ENCODE data around the gene BCL7B.
"Not testable (repeated sequence)": the region's sequence is repeated elsewhere in the genome, so short reads cannot be mapped to it uniquely, and the experiment has no call there.

Gene BCL7B

DNA sequence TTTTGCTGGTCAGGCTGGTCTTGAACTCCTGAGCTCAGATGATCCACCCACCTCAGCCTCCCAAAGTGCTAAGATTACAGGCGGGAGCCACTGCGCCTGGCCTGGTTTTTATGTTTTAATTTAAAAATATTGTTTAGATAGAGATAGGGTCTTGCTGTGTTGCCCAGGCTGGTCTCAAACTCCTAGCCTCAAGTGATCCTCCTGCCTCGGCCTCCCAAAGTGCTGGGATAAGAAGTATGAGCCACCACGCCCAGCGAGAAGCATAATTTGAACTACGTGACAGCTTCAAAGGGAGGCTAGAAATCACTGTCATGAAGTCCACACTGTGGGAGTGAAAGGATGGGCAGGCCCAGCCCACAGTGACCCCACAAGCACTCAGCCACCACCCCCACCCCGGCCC is 21.6 kb downstream of the BCL7B start:
- DNase-seq (ENCODE audit: low spot score), result not testable (repeated sequence)

DNA sequence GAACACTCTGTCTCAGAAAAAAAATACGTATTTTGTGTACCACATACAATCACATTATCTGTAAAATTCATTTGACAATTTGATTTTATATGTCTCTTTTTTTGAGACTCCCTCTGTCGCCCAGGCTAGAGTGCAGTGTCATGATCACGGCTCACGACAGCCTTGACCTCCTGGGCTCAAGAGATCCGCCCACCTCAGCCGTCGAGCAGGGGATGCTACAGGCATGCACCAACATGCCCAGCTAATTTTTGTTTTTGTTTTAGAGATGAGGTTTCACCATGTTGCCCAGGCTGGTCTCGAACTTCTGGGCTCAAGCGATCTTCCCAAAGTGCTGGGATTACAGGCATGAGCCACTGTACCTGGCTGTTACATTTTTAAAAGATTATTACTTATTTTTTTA is 23.7 kb downstream of the BCL7B start:
- DNase-seq (ENCODE audit: low spot score), result no peak

DNA sequence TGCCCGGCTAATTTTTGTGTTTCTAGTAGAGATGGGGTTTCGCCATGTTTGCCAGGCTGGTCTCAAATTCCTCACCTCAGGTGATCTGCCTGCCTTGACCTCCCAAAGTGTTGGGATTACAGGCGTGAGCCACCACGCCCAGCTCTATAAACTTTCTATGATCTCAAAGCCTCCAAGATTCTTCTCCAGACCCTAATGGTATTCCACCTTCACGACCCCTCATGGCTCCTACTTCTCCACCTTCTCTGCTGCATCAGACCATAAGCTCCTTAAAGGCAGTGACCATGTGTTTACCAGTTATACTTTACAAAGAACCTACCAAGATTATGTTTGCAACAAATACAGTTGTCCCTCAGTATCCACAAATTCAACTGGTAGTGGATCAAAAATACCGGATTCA is 25.3 kb downstream of the BCL7B start:
- no peak for DNase-seq (ENCODE audit: low spot score)

DNA sequence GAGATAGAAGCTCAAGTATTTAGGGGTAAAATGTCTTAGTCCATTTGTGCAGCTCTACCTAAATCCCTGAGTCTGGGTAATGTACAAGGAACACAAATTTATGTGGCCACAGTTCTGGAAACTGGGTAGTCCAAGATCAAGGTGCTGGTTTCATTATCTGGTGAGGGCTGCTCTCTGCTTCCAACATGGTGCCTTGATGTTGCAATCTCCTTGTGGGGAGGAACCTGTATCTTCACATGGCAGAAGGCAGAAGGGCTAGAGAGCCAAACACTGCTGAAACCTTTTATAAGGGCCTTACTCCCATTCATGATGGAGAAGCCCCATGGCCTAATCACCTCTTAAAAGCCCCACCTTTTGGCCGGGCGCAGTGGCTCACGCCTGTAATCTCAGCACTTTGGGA is 26.7 kb downstream of the BCL7B start:
- DNase-seq (ENCODE audit: low spot score), result no peak

DNA sequence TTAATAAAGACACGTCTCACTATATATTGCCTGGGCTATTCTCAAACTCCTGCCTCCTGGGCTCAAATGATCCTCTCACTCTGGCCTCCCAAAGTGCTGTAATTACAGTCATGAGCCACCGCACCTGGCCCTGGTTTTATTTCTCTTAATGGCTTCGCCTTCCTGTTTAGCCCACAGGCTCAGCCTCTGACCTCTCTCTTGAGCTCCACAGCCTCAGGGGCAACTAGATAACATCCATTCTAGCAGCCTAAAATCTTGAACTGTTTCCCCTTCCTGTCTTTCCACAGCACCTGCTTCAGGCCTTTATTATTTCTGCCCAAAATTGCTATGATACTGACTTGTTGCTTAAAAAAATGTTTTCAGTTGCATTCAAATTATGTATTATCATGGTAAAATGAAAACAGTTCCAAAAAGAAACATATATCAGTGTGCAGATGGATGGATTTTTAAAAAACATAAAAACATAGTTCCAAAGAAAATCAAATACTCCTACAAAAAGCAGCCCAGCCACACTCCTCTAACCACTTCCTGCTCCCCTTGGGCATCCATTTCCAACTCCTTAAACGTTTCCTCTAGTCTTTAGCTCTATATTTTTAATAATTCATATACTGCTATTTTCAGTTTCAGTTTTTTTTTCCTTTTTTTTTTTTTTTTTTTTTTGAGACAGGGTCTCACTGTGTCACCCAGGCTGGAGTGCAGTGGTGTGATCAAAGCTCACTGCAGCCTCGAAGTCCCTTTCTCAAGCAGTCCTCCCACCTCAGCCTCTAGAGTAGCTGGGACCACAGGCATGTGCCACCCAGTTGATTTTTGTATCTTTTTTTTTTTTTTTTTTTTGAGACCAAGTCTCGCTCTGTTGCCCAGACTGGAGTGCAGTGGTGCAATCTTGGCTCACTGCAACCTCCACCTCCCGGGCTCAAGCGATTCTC is 30.3 kb downstream of the BCL7B start:
- DNase-seq (ENCODE audit: low spot score), result no peak

DNA sequence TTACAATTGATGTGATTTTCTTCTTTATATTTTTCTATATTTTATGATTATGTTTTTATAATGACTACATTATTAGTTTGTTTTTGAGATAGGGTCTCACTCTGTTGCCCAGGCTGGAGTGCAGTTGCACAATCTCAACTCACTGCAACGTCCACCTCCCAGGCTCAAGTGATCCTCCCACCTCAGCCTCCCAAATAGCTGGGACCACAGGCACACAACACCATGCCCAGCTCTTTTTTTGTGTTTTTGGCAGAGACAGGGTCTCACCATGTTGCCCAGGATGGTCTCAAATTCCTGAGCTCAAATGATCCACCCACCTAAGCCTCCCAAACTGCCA is 31.4 kb downstream of the BCL7B start:
- DNase-seq (ENCODE audit: low spot score), result not testable (repeated sequence)

DNA sequence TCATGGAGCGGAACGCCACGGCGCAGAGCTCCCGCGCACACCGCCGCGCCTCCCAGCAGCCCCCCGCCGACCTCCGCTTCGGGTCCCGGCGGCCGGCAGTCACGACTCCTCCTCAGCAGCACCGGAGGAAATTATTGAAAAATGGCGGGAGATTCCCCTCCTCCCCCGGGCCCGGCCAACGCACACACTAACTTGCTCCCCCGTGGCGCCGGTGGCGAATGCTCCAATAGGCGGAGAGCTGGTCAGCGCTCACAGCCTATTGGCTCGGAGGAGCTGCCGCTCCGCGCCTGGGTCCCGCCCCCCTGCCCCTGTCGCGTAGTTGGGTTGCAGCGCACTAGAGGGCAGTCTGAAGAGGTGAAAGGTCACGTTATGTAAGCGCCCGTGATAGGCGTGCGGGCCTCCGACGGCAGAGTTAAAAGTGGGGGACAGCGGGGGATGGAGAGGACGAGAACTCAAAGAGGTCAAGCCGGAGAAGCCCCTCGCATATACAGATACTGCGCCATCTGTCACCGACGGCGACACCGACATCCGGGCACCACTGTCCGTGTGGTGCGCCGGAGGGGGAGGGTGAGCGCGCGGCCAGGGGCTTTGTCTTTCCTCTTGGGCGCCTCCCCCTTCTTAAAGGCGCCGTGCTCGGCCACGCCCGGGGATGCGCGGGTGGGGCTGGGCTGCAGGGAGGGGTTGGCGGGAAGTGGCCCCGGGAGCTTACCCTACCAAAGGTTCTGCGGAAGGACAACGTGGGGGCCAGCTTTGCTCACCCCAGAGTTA is 35.2 kb downstream of the BCL7B start, which contains the start of gene BAZ1B:
Gene BAZ1B, minus strand, starts transcription at position 189 of the 768 bp plus-strand sequence. CDS start 360 bp downstream, outside the sequence.
- DNase-seq (ENCODE audit: low spot score), result peak; percentile 98

DNA sequence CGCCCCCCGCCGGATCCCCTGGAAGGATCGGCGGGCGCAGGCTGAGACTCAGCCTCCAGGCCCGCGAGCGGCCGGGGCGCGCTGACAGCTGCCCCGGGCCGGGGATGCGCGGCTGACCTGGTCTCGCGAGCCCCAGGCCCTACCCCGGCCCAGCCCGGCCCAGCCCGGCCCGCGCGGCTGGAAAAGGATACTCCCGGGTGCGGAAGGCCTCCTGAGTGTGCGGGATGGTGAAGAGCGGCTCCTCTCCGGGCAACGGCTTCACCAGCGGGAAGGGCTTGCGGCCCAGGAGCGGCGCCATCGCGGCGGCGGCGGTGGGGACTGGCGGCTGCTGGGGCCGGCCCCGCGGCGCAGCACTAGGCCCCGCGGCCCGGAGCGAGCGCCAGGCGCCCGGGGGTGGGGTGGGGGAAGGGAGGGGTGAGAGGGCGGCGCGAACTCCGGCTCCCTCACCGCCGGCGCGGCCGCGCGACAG is 35.8 kb downstream of the BCL7B start:
- peak; percentile 56 for DNase-seq (ENCODE audit: low spot score)

DNA sequence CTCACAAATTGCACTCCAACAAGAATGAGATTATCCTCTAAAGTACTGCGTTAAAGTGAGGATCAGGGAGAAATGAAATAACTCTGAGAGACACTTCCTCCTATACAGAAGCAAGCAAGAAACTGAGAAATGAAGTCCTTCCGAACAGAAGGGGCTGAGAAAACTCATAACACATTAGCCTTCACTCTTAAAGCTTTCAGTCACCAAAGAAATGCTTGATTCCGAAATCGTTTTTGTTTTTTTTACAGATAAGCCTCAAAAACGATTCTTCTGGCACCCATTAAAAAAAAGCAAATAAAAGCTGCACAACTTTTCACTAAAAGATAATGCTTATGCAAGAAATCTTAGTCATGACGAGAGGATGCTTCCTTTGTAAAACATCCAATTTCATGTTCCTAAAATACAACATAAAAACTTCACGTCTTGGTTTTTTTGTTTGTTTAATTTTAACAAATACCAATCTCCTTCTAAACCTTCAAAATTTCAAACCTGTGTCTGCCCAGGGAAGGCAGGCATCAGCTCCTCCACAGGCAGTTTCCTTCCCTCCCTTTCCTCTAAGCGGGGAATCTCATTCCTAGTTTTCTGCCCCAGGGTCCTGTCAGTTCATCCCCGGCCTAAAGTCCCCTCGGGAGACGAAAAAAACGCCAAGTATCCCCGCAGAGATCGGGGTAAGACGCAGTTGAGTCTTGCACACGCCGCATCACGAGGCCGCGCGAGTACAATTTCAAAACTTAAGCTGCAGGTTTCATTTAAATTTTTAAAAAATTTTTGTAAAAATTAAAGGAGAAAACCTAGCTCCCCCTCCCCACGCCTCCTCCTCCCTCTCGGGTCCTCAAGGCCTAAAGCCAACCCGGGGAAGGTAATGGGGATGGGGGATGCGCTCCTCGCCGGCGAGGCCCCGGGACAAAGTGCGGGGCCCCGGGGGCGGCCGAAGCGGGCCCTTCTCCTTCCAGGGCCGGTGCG is 36.5 kb downstream of the BCL7B start:
- peak; percentile 32 for DNase-seq (ENCODE audit: low spot score)

DNA sequence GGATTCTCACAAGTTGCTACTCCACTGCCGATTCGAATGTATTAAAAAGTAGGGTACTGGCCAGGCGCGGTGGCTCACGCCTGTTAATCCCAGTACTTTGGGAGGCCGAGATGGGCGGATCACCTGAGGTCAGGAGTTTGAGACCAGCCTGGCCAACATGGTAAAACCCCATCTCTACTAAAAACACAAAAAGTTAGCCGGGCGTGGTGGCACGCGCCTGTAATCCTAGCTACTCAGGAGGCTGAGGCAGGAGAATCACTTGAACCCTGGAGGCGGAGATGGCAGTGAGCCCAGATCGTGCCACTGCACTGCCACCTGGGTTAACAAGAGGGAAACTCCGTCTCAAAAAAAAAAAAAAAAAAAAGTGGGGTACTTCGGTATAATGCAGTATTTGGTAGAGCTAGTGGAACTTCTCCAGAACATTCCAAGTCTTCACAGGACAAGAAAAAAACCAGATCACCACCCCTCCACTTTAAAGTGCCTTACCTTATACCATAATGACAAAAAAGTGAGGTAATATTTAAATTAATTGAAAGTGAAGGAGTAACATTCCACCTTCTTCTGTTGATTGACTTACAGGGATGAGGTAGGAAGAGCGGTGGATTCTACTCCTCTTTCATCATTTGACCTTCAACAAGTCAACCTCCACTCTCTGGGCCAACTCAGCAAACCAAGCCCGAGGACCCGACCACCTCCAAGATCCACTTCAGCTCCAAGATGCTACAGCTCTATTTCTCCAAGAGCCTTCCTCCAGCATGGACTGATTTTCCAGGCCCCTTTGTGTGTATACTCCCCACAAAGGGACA is 37.4 kb downstream of the BCL7B start:
- DNase-seq (ENCODE audit: low spot score), result no peak

DNA sequence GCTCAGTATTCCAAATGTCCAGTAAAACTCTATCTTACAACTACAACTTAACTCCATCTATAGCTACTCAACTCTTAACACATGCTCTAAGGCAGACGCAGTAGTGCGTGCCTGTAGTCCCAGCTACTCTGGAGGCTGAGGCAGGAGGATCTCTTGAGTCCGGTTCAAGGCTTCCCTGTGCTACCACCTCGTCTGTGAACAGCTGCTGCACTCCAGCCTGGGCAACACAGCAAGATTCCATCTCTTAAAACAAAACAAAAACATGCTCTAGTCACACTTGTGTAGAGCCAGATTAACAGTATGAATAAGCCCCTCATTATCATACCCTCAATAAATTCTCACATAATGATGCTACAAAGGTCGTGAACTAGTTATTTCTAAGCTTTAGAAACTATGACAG is 39.0 kb downstream of the BCL7B start:
- no peak for DNase-seq (ENCODE audit: low spot score)

DNA sequence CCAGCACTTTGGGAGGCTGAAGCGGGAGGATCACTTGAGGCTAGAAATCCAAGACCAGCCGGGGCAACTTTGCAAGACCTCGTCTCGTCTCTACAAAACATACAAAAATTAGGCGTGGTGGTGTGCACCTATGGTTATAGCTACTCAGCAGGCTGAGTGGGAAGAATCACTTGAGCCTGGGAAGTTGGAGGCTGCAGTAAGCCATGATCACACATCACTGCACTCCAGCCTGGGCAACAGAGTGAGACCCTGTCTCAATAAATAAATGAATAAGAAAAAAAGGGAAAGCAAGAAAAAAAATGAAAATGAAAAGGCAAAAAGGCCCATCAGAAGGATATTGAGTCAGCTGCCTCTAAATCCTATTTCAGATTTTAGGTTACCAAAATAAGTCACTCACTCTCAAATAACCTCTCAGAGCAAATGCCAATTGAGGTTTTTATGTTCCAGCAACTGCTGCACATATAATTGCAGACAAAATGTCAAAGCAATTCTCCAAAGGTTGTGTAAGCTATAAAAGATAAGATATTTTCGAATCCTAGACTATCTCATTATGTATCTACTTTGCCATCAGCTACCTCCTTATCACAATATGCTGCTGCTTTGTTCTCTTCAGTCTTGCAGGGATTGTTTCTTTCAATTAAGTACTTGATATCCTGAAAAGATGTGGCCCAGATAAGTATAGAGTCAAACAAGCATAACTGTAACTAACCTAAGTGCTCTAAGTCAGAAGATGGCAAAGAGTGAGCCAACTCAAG is 40.1 kb downstream of the BCL7B start:
- no peak for DNase-seq (ENCODE audit: low spot score)

DNA sequence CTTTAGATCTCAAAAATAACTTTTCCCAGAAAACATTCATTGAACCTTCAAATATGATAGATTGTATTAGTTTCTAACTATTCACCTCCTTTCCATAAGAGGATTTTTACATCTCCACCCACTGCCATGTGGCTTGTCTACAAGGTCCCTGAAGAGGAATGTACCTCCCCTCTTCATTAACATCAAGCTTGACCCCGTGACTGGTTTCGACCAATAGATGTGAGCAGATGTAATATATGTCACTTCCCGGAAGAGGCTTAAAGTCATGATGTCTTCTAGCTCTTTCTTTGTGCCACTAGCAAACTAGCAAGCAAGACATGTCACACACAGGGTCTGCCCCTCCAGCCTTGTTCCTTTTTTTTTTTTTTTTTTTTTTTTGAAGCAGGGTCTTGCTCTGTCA is 42.3 kb downstream of the BCL7B start:
- DNase-seq (ENCODE audit: low spot score), result no peak

DNA sequence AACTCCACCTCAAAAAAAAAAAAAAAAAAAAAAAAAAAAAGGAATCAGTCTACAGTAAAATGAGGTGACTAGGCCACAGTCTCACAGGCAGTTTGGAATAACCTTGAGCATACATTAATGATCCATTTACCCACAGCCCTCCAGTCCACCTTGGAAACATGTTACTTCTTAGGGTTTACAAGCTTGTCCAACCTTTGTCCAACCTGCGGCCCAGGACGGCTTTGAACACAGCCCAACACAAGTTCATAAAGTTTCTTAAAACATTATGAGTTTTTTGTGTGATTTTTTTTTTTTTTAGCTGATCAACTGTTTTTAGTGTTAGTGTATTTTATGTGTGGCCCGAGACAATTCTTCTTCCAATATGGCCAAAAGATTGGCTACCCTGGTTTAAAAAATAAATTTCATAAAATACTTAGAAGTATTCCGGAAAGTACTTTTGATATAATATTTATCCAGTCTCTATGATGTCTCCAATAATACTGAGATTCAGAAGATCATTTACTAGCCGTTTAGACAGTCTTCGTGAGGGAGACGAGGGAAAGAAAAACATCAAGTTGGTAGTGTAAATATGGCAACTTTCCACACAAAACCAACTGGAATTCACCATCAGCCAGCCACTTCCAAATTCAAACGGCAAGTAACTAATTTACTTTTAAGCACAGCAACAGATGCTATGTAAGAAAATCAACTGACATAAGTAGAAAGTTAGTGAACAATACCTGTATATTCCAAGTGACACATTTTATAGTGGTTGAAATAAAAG is 45.3 kb downstream of the BCL7B start:
- no peak for DNase-seq (ENCODE audit: low spot score)

DNA sequence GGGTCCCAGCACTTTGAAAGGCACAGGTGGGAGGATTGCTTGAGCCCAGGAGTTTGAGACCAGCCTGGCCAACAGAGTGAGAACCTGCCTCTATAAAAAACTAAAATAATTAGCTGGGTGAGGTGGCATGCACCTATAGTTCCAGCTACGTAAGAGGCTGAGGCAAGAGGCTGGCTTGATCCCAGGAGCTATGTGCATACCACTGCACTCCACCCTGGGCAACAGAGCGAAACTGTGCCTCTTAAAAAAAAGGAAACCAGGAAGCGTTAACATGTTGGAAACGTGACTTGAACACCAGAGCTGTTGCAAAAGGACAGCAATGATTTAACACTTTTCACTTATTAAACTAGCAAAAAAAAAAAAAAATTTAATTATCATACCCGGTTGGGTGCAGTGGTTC is 48.0 kb downstream of the BCL7B start:
- DNase-seq (ENCODE audit: low spot score), result no peak

DNA sequence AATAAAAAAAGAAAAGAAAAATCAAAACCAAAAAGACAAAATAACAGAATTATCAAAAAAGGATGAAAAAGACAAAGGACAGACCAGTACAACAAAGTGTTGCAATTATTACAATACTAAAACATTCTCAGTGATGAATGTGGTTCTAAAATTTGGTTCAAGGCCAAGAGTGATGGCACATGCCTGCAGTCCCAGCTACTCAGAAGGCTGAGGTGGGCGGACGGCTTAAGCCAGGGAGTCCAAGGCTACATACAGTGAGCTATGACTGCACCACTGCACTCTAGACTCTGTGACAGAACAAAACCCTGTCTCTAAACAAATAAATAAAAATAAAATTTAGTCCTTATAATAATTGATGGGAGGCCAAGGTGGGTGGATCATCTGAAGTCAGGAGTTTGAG is 49.9 kb downstream of the BCL7B start:
- DNase-seq (ENCODE audit: low spot score), result no peak

DNA sequence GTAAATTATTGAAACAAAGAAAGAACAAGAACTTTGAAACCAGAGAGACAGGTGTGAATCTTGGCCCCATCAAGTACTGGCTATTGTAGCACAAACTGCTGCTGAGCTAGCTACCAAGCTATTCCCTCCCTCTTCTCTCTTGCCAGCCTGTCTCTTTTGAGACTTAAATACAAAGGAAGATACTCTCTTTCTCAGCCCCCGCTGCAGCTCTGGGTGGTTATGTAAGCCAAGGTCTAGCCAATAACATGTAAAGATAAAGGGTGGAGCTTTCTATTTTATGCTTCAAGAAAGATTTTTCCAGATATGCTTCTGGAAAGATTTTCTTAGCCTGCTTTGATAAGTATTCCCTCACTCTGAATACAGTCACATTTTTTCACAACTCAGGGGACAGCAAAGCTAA is 52.6 kb downstream of the BCL7B start:
- DNase-seq (ENCODE audit: low spot score), result no peak

DNA sequence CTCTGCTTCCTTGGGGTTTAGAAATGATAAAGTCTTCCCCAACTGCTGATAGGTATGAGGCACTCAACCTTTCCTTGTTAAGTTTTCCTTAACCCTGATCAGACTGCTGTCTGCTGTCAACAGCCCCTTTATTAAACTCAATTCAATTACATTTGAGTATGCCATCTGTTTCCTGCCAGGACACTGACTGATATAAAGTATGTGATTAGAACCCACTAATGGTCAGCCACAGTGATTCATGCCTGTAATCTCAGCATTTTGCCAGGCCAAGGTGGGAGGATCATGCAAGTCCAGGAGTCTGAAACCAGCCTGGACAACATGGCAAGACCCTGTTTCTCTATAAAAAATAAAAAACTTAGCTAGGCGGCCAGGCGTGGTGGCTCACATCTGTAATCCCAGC is 53.5 kb downstream of the BCL7B start:
- no peak for DNase-seq (ENCODE audit: low spot score)

DNA sequence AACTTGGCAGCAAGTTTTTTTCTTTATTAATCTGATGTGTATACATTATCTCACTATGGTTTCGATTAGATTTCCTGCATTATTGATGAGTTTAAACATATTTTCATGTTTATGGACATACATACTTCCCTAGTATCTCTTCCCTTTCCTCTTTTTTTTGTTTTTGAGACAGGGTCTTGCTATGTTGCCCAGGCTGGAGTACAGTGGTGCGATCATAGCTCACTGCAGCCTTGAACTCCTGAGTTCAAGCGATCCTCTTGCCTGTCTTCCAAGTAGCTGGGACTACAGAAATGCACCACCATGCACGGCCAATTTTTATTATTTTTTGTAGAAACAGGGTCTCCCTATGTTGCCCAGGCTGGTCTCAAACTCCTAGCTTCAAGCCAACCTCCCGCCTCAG is 54.3 kb downstream of the BCL7B start:
- no peak for DNase-seq (ENCODE audit: low spot score)

DNA sequence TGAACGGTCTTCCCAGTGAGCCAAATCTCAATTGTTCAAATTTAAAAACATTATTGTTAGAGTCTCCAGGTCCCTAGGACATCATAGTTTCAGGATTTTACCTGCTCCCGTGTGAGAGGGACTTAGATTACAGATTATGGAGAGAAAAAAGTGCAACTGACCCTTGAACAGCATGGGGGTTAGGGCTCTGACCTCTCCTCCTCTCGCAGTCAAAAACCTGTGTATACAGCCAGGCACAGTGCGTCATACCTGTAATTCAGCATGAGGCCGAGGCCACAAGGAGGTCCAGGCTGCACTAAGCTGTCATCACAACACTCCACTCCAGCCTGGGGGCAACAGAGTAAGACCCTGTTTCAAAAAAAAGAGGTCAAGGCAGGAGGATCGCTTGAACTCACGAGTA is 60.9 kb downstream of the BCL7B start:
- no peak for DNase-seq (ENCODE audit: low spot score)
